GM12801 (cell line): ENCODE results near the gene ZSCAN18.

ENCODE experiments used
- CTCF ChIP-seq: IDR thresholded peaks from one replicate; pipeline ENCODE4 v1.5.1; 2011; ENCODE audit warnings: control low read depth; ENCODE audit not compliant: insufficient read length; ENCODE audit errors: extremely low read depth

The ZSCAN18 gene

GRCh38 chr19:58038688-58039204 is 59.3 kb downstream of the ZSCAN18 start:
- TF ChIP-seq CTCF: no peak

- no peak for TF ChIP-seq CTCF
These were observed 59.9 kb downstream of the ZSCAN18 start for GRCh38 chr19:58037927-58038687.

- no peak for TF ChIP-seq CTCF
These were observed 62.2 kb downstream of the ZSCAN18 start for GRCh38 chr19:58035863-58036262.

GRCh38 chr19:58034477-58034793 is 63.6 kb downstream of the ZSCAN18 start:
- TF ChIP-seq CTCF: no peak
